Measurements from ENCODE around the gene LRP1B.

Gene LRP1B

DNA sequence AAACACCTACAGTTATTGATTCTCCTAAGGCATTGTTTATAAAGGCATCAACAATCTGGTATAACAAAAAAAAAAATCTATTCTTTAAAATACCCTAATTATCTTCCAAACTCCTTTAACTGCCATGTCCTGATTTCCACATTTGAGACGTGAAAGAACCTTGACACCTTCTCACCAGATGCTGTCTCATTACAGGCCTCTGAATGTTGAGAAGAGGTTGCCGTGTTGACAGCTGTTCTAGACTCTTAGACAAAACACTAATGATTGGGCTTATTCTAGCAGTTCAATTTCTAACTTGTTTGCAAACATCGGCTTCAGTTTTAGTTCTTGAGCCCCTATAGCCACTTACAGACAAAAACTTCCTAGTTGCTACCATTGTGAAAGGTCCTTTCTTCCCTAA lies 988.8 kb downstream of the LRP1B start:
- Mint-ChIP-seq H3K4me3 (no peak overlapping the region), H3K27ac (no peak overlapping the region), H3K36me3 (no peaks in the 10 kb centered on the region), H3K4me1 (no peaks in the 10 kb centered on the region), H3K9me3 (no peaks in the 10 kb centered on the region), H3K27me3 (no peaks in the 10 kb centered on the region)
- no peak for ATAC-seq (ENCODE audit: low read depth)
- DNase-seq (ENCODE audit: low spot score in 2 of 2), result no peak

GRCh38 chr2:141137122-141137693 lies 993.6 kb downstream of the LRP1B start:
- DNase-seq (ENCODE audit: low spot score in 2 of 2) (no peak), ATAC-seq (ENCODE audit: low read depth) (no peak)
- Mint-ChIP-seq H3K9me3 (no peaks in the 10 kb centered on the region), H3K4me3 (no peak overlapping the region), H3K27me3 (no peaks in the 10 kb centered on the region), H3K4me1 (no peaks in the 10 kb centered on the region), H3K27ac (no peak overlapping the region), H3K36me3 (no peaks in the 10 kb centered on the region)

DNA sequence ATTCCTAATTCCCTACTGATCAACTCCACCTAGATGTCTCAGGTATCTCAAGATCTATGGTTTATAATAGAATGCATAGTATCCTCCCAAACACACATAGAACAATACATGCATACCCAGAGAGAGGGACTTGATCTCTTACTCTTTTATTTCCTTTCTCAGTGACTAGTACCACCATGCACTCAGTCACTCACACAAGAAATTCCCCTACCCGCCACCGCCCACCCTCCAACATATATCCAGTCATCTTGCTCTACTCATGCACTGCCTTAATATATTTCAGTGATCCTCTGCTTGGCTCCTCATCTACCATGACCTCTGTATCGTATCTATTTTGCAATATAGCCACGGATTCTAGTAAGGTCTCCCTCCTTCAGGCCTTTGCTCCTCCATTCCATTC lies 996.9 kb downstream of the LRP1B start:
- Mint-ChIP-seq H3K36me3 (no peaks in the 10 kb centered on the region), H3K4me1 (no peaks in the 10 kb centered on the region), H3K9me3 (no peaks in the 10 kb centered on the region), H3K27me3 (no peaks in the 10 kb centered on the region), H3K27ac (no peak overlapping the region), H3K4me3 (no peak overlapping the region)
- DNase-seq (ENCODE audit: low spot score in 2 of 2) (no peak), ATAC-seq (ENCODE audit: low read depth) (no peak)

GRCh38 chr2:141125432-141125831 lies 1005.4 kb downstream of the LRP1B start:
- H3K4me3 Mint-ChIP-seq, result no peak overlapping the region
- H3K9me3 Mint-ChIP-seq, result peaks cover 9% of the 10 kb centered on the region
- no peak for ATAC-seq (ENCODE audit: low read depth)
- H3K4me1 Mint-ChIP-seq, result no peaks in the 10 kb centered on the region
- no peaks in the 10 kb centered on the region for H3K36me3 Mint-ChIP-seq
- DNase-seq (ENCODE audit: low spot score in 2 of 2), result no peak
- H3K27me3 Mint-ChIP-seq, result no peaks in the 10 kb centered on the region
- no peak overlapping the region for H3K27ac Mint-ChIP-seq

DNA sequence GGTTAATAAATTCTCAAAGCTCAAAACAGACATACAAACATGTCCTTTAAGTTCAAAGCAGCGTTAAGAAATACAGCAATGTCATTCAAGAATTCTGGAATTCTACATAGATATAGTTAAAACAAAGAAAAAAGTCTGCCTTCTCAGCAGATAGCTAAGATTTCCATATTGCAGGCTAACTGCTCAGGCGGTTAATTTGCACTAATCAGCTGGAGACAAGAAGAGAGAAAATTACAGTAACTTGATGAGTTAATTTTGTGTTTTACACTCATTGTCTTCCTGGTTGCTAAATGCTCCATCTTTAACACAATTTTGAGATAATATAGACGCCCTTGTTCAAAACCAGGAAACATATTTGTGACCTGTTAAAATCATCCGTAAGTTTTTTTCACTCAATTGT lies 1012.0 kb downstream of the LRP1B start:
- DNase-seq (ENCODE audit: low spot score in 2 of 2), result no peak
- Mint-ChIP-seq H3K27me3 (no peaks in the 10 kb centered on the region), H3K36me3 (no peaks in the 10 kb centered on the region), H3K27ac (no peak overlapping the region), H3K9me3 (peaks cover 2% of the 10 kb centered on the region), H3K4me3 (no peak overlapping the region), H3K4me1 (no peaks in the 10 kb centered on the region)
- no peak for ATAC-seq (ENCODE audit: low read depth)

- H3K4me1 Mint-ChIP-seq, result no peaks in the 10 kb centered on the region
- no peak overlapping the region for H3K27ac Mint-ChIP-seq
- no peaks in the 10 kb centered on the region for H3K36me3 Mint-ChIP-seq
- DNase-seq (ENCODE audit: low spot score in 2 of 2), result no peak
- H3K4me3 Mint-ChIP-seq, result no peak overlapping the region
- no peaks in the 10 kb centered on the region for H3K9me3 Mint-ChIP-seq
- ATAC-seq (ENCODE audit: low read depth), result no peak
- no peaks in the 10 kb centered on the region for H3K27me3 Mint-ChIP-seq
Observed at GRCh38 chr2:141113301-141113700, 1017.5 kb downstream of the LRP1B start.

DNA sequence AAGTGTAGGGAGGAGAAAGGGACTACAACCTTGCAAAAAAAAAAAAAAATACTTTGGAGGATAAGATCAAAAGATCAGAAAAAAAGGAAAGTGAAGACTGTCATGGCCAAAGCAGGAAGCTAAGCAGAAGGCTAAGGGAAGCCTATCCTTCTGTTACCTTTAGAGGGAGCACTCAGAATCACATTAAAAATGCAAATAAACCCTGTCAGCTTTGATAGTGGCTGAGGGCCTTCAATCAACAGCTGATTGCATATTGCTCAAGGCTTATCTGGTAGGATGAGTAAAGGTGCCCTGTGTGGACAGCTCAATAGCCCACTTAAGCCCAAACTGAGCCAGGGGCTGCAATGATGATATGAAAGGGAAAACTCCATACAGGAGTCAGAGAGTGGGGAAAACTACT lies 1021.2 kb downstream of the LRP1B start:
- H3K9me3 Mint-ChIP-seq, result no peaks in the 10 kb centered on the region
- H3K4me1 Mint-ChIP-seq, result no peaks in the 10 kb centered on the region
- DNase-seq (ENCODE audit: low spot score in 2 of 2), result no peak
- H3K27me3 Mint-ChIP-seq, result no peaks in the 10 kb centered on the region
- no peak overlapping the region for H3K27ac Mint-ChIP-seq
- no peak overlapping the region for H3K4me3 Mint-ChIP-seq
- H3K36me3 Mint-ChIP-seq, result no peaks in the 10 kb centered on the region
- no peak for ATAC-seq (ENCODE audit: low read depth)

DNA sequence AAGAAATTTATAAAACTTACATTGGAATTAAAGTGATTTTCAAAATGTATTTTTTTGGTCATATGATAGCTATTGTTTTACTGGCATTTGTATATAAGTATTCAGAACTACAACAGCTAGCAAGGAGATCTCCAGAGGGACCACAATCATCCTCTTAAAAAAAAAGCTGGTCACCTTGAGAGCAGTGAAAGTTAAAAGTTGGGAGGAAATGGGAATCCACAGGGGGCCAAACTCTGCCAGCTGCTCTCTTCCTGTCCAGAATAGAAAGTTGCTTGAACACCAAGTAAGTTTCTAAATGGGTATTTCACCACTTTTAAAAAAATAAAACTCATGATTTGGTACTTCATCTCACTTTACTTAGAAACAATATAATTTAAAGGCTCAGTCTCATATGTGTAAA lies 1025.1 kb downstream of the LRP1B start:
- H3K27me3 Mint-ChIP-seq, result no peaks in the 10 kb centered on the region
- H3K9me3 Mint-ChIP-seq, result no peaks in the 10 kb centered on the region
- DNase-seq (ENCODE audit: low spot score in 2 of 2) (no peak), ATAC-seq (ENCODE audit: low read depth) (no peak)
- H3K4me3 Mint-ChIP-seq, result no peak overlapping the region
- no peak overlapping the region for H3K27ac Mint-ChIP-seq
- H3K36me3 Mint-ChIP-seq, result no peaks in the 10 kb centered on the region
- no peaks in the 10 kb centered on the region for H3K4me1 Mint-ChIP-seq

GRCh38 chr2:141103216-141103615 lies 1027.6 kb downstream of the LRP1B start:
- H3K27ac Mint-ChIP-seq, result no peak overlapping the region
- H3K36me3 Mint-ChIP-seq, result no peaks in the 10 kb centered on the region
- DNase-seq (ENCODE audit: low spot score in 2 of 2) (no peak), ATAC-seq (ENCODE audit: low read depth) (no peak)
- no peaks in the 10 kb centered on the region for H3K4me1 Mint-ChIP-seq
- no peaks in the 10 kb centered on the region for H3K27me3 Mint-ChIP-seq
- H3K9me3 Mint-ChIP-seq, result no peaks in the 10 kb centered on the region
- no peak overlapping the region for H3K4me3 Mint-ChIP-seq

DNA sequence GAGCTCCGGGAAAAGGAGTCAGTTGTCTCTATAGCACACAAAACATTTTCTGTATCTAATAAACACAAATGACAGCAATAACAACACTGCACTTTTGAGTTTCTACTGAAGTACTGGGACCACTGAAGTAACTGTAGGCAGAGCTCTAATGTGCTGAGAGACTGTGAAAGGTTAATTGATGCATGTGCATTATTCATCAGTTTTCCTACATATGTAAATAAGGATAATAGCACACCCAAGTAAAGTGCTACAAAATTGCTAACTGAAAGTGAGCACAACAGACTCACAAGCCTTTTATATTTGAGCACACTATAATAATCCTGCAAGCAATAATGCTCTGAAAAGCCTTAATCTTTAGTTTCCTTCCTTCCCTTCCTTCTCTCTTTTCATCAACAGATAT lies 1051.6 kb downstream of the LRP1B start:
- DNase-seq (ENCODE audit: low spot score in 2 of 2) (no peak), ATAC-seq (ENCODE audit: low read depth) (no peak)
- H3K36me3 Mint-ChIP-seq, result no peaks in the 10 kb centered on the region
- H3K27ac Mint-ChIP-seq, result no peak overlapping the region
- H3K4me3 Mint-ChIP-seq, result no peak overlapping the region
- no peaks in the 10 kb centered on the region for H3K4me1 Mint-ChIP-seq
- peaks cover 2% of the 10 kb centered on the region for H3K9me3 Mint-ChIP-seq
- H3K27me3 Mint-ChIP-seq, result no peaks in the 10 kb centered on the region

DNA sequence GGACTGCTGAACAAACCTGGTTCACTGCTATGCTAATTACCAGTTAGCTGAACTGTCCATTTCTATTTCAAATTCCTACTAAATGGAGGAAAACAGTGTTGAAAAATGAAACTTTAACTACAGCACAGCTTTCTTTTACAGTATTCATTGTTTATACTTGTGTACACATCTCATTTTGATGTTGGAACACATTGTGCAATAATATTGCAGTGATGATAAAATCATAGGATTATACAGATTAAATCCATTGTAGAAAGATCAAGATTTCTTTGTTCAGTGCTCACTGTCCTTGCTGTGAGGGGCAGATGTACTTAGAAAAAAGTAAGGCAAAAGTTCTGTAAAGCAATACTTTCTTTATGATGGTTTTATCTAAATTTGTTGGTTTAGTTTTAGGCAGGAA lies 1055.1 kb downstream of the LRP1B start:
- H3K27me3 Mint-ChIP-seq, result no peaks in the 10 kb centered on the region
- H3K4me3 Mint-ChIP-seq, result no peak overlapping the region
- DNase-seq (ENCODE audit: low spot score in 2 of 2), result no peak
- no peak overlapping the region for H3K27ac Mint-ChIP-seq
- no peaks in the 10 kb centered on the region for H3K4me1 Mint-ChIP-seq
- no peak for ATAC-seq (ENCODE audit: low read depth)
- no peaks in the 10 kb centered on the region for H3K36me3 Mint-ChIP-seq
- H3K9me3 Mint-ChIP-seq, result no peaks in the 10 kb centered on the region

GRCh38 chr2:141068053-141068682 lies 1062.6 kb downstream of the LRP1B start:
- Mint-ChIP-seq H3K27ac (no peak overlapping the region), H3K36me3 (no peaks in the 10 kb centered on the region), H3K4me1 (no peaks in the 10 kb centered on the region), H3K27me3 (no peaks in the 10 kb centered on the region), H3K9me3 (peaks cover 6% of the 10 kb centered on the region), H3K4me3 (no peak overlapping the region)
- no peak for ATAC-seq (ENCODE audit: low read depth)
- DNase-seq (ENCODE audit: low spot score in 2 of 2), result no peak

DNA sequence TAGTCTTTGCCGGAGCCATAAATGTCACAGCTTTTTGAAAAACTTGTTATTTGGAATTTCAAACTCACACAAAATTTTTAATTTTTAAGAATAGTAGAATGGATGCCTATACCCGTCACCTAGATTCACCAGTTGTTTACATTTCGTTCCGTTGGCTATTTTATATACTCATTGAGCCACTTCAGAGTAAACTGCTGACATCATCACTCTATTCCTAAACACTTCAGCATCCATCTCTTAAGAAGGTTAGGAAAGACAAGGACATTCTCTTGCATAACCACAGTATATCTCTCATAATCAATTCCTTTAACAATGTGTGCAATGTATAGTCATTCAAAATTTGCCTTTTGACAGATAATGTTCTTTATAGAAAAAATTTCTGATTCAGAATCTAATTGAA lies 1065.8 kb downstream of the LRP1B start:
- no peak overlapping the region for H3K4me3 Mint-ChIP-seq
- DNase-seq (ENCODE audit: low spot score in 2 of 2), result no peak
- H3K9me3 Mint-ChIP-seq, result peaks cover 6% of the 10 kb centered on the region
- no peaks in the 10 kb centered on the region for H3K36me3 Mint-ChIP-seq
- no peaks in the 10 kb centered on the region for H3K4me1 Mint-ChIP-seq
- H3K27ac Mint-ChIP-seq, result no peak overlapping the region
- no peak for ATAC-seq (ENCODE audit: low read depth)
- no peaks in the 10 kb centered on the region for H3K27me3 Mint-ChIP-seq

DNA sequence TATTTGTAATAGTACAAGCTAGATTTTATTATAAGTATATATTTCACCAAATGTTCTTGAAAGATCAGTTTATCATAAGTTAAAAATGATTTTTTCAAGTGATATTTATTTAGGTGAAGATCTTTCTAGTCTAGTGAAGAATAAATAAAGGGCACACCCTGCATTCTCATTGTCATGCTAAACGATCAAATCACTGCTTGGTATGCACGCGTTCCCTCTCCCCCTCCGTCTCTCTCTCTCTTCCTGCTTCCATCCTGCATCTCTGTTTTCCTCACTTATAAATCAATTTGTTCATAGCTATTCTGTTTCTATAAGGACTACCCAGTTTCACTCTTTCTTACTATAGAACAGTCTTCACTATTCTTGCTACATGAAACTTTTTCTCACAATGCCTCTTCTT lies 1067.4 kb downstream of the LRP1B start:
- H3K4me3 Mint-ChIP-seq, result no peak overlapping the region
- no peaks in the 10 kb centered on the region for H3K27me3 Mint-ChIP-seq
- no peaks in the 10 kb centered on the region for H3K36me3 Mint-ChIP-seq
- DNase-seq (ENCODE audit: low spot score in 2 of 2) (no peak), ATAC-seq (ENCODE audit: low read depth) (no peak)
- no peak overlapping the region for H3K27ac Mint-ChIP-seq
- H3K4me1 Mint-ChIP-seq, result no peaks in the 10 kb centered on the region
- H3K9me3 Mint-ChIP-seq, result peaks cover 6% of the 10 kb centered on the region

DNA sequence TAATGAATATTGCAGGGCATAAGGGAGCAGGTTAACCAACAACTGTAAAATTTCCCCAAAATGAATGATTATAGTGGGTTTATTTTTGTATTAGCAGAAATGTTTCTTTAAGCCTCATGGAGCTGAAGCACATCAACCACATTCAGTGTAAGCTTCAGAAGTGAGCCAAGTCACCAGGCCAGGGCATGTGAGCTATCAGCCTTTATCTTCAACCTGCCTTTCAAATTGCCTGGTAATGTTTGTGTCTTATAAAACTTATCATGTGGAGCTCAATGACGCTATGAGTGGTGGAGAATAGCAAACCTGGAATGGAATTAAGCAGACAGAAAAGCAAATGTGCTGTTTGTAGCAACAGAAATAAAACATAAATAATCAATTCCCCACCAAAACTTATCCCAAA lies 1068.4 kb downstream of the LRP1B start:
- no peak for DNase-seq (ENCODE audit: low spot score in 2 of 2)
- H3K27ac Mint-ChIP-seq, result no peak overlapping the region
- H3K9me3 Mint-ChIP-seq, result peaks cover 6% of the 10 kb centered on the region
- H3K36me3 Mint-ChIP-seq, result no peaks in the 10 kb centered on the region
- no peaks in the 10 kb centered on the region for H3K4me1 Mint-ChIP-seq
- no peak for ATAC-seq (ENCODE audit: low read depth)
- no peak overlapping the region for H3K4me3 Mint-ChIP-seq
- no peaks in the 10 kb centered on the region for H3K27me3 Mint-ChIP-seq

Data from memory B cell (primary cell).